GM21447 (cell line): ENCODE measurements around the gene RBM14.
"Not testable (repeated sequence)": the region's sequence is repeated elsewhere in the genome, so short reads cannot be mapped to it uniquely, and the experiment has no call there.

ENCODE experiments used
- ATAC-seq: cut with Tn5 transposase; IDR thresholded peaks from one replicate; pipeline ENCODE4 v1.9.1; 2021; ENCODE audit not compliant: unreplicated experiment

RBM14 gene

GRCh38 chr11:66631883-66632282 lies 15.5 kb downstream of the RBM14 start:
- no peak for ATAC-seq

DNA sequence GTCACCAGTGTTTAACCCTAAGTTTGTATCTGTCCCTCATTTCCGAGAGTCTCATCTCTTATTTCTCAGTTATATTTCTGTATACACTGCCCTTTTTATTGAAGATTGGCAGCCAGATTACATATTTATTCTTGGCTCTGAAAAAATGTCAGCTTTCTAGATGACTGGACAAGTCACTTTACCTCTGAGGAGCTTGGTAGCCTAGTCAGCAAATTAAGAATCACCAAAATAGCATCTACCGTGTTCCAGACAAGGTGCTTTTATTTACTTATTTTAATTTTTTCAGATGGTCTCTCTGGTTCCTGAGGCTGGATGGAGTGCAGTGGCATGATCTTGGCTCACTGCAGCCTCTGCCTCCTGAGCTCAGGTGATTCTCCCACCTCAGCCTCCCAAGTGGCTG lies 16.5 kb downstream of the RBM14 start:
- no peak for ATAC-seq

DNA sequence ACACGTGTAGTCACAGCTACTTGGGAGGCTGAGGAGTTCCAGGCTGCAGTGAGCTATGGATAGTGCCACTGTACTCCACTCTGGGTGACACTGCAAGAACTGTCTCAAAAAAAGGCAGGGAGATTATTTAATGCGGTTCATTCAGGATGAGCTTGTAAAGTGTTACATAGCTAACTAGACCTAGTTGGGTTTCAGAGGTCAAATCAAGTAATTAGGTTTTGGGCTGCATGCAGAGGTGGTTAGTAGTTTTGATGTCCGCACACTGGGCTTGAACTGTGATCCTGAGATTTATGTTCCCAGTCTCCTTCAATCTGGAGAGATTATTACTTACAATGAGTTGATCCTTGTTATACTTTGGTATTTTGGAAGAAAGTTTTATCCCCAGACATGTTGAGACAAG lies 20.0 kb downstream of the RBM14 start:
- ATAC-seq: no peak

DNA sequence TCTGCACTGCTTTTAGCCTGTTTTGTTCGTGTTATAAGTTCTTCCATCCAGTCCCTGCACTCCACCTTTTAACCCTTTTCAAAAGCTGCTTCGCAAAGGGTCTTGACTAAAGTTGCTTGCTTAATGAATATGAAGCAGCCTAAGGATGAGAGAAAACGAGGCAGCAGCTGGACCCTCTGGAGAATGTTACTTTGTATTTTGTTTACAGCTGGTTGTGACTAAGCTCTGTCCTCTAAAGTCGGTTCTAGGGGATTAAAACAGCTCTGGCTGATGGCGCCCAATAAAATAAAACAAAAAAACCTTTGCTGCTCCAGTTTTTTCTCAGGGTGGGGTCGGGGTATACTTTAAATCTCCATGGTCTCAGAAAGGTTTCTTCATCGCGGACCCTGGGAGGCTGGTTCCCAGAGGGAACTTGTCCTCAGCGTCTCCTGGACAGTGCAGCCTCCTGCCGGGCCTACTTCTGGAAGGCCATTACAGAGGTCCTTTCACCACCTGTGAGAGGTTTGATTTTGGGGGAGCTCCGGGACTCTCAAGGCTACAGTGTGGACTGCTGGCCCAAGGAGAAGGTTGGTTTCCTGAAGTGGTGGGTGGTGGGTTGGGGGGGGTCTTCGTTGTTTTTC lies 21.2 kb downstream of the RBM14 start:
- ATAC-seq: no peak

GRCh38 chr11:66638177-66639065 lies 22.0 kb downstream of the RBM14 start, which contains the start of gene RBM4:
RBM4 (plus strand) TSS chr11:66638703; CDS start chr11:66639712, 1,009 bp downstream.
- peak; percentile 97 for ATAC-seq

DNA sequence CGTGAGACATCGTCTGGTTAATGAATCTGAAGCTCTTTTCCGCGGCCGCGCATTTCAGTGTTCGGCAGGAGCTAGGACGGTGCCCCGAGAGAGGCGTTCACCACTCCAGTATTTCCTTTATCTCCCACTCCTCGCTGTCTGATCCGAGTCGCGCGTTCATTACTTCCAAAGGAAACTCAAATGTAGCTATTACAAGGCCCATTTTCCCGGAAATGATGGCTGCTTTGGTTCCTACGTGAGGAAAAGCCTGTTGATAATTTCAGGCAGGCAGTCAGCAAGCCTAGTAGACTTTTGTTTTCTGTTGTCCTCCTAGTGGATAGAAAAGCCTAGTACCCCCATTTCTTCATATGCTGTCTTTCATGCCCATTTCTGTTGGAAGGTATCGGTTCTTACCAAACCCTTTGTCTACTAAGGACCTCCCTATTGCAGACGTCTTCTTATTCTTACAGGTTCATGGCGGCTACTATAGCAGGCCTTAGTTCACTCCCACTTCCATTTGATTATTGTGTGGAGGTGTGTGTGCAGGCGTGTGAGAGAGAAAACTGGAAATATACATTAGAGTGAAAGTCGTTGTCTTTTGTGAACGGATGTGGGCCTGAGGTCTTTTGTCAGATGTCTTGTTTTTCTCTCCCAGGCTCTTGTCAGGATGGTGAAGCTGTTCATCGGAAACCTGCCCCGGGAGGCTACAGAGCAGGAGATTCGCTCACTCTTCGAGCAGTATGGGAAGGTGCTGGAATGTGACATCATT lies 22.8 kb downstream of the RBM14 start:
- no peak for ATAC-seq

DNA sequence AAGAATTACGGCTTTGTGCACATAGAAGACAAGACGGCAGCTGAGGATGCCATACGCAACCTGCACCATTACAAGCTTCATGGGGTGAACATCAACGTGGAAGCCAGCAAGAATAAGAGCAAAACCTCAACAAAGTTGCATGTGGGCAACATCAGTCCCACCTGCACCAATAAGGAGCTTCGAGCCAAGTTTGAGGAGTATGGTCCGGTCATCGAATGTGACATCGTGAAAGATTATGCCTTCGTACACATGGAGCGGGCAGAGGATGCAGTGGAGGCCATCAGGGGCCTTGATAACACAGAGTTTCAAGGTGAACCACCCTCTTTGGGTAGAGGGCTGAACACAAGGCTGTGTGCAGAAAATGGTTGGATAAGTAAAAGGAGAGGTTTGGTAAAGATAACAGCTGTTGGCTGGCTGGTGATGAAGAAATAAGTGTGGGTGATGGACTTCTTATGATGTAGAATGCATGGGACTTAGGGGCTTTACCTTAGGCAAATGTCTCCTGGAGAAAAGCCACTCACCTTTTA lies 23.4 kb downstream of the RBM14 start:
- ATAC-seq: not testable (repeated sequence)

DNA sequence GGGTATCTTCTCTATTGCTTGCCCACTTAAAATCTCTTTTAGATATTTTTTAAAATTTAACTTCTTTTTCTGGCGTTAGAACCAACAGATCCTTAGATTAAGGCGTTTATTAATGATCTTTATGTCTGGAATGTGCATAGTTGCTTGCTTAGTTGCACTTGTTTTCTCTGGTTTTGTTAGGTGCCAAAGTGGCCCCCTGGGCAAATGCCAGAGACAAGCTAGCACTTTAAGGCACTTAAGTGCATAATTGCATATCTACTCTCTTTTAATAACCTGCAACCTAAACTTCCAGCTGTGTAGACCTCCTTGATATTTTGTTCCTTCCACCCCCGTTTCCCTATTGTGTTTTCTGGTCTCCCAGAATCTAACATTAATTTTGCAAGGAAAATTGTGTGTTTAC lies 25.4 kb downstream of the RBM14 start:
- ATAC-seq: no peak

DNA sequence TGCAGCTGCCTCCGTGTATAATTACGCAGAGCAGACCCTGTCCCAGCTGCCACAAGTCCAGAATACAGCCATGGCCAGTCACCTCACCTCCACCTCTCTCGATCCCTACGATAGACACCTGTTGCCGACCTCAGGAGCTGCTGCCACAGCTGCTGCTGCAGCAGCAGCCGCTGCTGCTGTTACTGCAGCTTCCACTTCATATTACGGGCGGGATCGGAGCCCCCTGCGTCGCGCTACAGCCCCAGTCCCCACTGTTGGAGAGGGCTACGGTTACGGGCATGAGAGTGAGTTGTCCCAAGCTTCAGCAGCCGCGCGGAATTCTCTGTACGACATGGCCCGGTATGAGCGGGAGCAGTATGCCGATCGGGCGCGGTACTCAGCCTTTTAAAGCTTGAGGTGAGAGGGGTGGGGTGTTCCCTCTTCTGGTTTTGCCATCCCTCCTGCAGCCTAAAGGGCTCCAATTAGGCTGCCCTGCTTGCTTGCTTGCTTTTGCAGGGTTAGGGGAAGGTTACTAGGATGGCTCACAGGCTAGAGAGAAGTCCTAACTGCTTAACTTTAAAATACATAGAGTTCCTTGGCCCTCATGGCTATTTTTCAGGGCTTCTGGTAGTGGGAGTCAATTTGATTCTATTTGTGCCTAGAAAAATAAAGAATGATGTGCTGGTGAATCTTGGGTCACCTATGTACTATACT lies 27.5 kb downstream of the RBM14 start:
- no peak for ATAC-seq

GRCh38 chr11:66646828-66647227 lies 30.4 kb downstream of the RBM14 start:
- no peak for ATAC-seq

DNA sequence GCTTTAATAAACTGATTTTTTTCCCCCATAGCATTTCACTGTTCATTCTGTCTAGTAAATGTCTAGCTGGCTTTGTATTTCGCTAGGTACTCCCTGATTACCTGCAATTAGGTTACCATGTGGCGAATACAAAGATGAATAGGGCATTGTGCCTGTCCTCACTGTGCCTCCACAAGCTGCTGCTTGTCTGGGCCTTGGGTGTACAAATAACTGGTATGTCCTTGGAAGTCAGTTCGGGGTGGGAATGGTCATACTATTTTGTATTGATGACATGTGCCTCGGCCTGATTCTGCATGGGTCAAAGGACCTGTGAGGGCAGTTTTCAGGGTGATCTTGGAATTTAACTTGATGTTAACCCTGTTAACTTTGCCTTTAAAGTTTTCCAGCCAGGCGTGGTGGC lies 33.5 kb downstream of the RBM14 start:
- ATAC-seq: no peak

- ATAC-seq: no peak
Observed at GRCh38 chr11:66651016-66651415, 34.6 kb downstream of the RBM14 start.

DNA sequence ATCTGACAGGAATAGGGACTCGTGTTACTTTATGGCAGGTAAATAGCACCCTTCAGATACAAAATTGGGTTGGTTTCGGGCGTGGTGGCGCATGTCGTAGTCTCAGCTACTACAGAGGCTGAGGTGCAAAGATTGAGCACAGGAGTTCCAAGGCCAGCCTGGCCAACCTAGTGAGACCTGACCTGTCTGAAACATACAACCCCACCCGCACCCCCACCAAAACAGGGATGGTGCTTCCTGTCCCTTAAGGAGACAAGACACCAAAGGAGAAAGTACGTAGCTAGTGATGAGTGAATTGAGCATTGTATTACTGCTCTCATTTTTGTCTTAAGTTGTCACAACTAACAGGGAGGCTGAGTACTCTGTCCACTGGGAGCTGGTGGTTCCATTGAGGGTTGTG lies 36.2 kb downstream of the RBM14 start:
- ATAC-seq: no peak

GRCh38 chr11:66653123-66653522 lies 36.7 kb downstream of the RBM14 start:
- no peak for ATAC-seq

- no peak for ATAC-seq
Observed at GRCh38 chr11:66659763-66660162, 43.3 kb downstream of the RBM14 start.

DNA sequence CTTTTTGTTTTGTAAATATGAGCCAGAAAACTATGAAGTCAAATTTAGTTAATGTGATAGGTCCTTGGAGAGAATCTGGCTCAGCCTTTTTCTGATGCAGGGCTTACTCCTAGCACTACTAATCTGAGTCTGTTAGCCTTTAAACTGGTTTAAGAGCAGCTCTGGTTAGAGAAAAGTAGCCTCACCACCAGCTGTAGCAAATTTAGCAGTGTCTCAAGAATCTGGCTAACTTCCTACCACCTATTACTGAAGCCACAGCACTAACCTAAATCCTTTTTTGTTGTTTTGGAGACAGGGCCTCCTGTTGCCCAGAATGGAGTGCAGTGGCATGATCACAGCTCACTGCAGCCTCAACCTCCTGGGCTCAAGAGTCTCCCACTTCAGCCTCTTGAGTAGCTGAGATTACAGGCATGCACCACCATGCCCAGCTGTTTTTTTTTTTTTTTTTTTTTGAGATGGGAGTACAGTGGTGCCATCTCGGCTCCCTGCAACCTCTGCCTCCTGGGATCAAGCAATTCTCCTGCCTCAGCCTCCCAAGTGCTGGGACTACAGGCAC lies 47.4 kb downstream of the RBM14 start:
- no peak for ATAC-seq

DNA sequence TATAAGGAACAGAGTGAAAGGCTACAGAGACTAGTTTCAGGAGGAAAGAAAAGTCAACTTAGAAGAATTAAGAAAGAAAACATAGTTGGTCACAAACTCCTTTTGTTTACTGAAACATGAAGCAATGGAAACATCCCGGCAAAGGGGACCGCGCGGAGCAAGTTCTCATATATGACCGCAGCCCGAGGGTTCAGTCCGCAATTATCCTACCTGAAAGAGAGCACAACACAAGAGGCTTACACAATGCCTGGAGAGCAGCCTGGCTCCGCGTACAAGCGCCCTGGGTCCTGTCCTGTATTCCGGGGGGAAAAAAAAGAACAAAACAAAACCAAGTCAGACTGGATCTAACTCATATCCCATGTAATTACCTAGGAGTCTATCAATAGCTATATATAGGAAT lies 48.9 kb downstream of the RBM14 start:
- no peak for ATAC-seq

- ATAC-seq: no peak
Observed at GRCh38 chr11:66670816-66671215, 54.4 kb downstream of the RBM14 start.

DNA sequence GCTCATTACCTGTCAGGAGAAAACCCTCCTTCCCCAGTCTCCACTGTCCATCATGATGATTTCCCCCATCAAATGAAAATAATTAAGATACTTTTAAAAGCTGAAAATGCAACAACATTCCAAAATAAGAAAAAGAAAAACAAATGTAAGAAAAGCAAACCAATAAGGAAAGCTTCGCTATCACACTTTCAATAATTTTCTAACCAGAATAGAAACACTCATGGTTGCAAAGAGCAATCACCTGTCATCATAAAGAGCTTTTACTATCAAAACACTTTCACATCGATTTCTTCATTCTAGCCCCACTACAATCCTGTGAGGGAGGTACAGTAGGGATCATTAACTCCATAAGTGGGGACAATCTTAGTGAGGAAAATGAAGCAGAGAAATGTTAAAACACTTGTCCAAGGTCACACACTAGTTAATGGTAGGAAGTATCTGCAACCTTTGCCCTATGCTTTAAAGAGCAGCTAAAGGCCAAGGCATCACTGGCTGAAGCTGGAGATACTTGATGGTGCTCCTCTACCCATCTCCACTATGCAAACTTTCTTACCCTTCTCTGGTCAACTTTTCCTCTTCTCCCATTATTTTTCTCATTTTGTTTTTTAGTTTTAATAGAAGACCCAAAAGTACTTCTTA lies 58.7 kb downstream of the RBM14 start:
- no peak for ATAC-seq

- no peak for ATAC-seq
Observed at GRCh38 chr11:66676282-66676919, 60.0 kb downstream of the RBM14 start.
